ENCODE data around the gene MTAP.

Gene MTAP

DNA sequence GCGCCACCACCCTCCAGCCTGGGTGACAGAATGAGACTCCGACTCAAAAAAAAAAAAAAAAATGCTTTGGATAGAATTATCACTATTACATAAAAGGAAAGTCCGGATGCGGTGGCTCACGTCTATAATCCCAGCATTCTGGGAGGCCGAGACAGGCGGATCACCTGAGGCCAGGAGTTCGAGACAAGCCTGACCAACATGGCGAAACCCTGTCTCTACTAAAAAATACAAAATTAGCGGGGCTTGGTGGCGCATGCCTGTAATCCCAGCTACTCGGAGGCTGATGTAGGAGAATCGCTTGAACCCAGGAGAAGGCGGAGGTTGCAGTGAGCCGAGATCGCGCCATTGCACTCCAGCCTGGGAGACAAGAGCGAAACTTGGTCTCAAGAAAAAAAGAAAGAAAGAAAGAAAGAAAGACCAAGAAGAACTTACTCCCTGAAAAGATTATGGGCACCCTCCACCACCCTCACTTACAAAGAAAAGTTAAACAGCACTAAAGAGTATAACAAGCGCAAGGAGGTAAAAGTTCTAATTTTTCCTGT, 174.0 kb downstream of the MTAP start:
- H3K9ac ChIP-seq (ENCODE audit: insufficient read length, low read depth), result no peak overlapping the region
- no peak for DNase-seq (ENCODE audit: low read depth, low spot score)
- H3K4me1 ChIP-seq (ENCODE audit: insufficient read depth, insufficient read length), result no peaks in the 10 kb centered on the region
- no peaks in the 10 kb centered on the region for H3K9me3 ChIP-seq (ENCODE audit: insufficient read depth, low read length)
- no peak overlapping the region for H3K4me3 ChIP-seq (ENCODE audit: insufficient read length, low read depth)
- H3K27me3 ChIP-seq (ENCODE audit: insufficient read depth, insufficient read length), result peaks cover 90% of the 10 kb centered on the region
- no peak for TF ChIP-seq SUZ12 (IDR thresholded peaks at IDR 0.05; ENCODE audit: extremely low read depth, insufficient read depth, insufficient read length)
- TF ChIP-seq ZNF274 (IDR thresholded peaks at IDR 0.05; ENCODE audit: low read depth, low read length), result no peak
- no peak for TF ChIP-seq YY1 (IDR thresholded peaks at IDR 0.05; ENCODE audit: insufficient read depth, insufficient read length)
- no peaks in the 10 kb centered on the region for H3K36me3 ChIP-seq (ENCODE audit: insufficient read depth, insufficient read length, low read length)

- Histone ChIP-seq H3K9ac (ENCODE audit: insufficient read length, low read depth) (no peak overlapping the region), H3K27me3 (ENCODE audit: insufficient read depth, insufficient read length) (peaks cover 67% of the 10 kb centered on the region), H3K36me3 (ENCODE audit: insufficient read depth, insufficient read length, low read length) (no peaks in the 10 kb centered on the region), H3K9me3 (ENCODE audit: insufficient read depth, low read length) (no peaks in the 10 kb centered on the region), H3K4me1 (ENCODE audit: insufficient read depth, insufficient read length) (no peaks in the 10 kb centered on the region), H3K4me3 (ENCODE audit: insufficient read length, low read depth) (no peak overlapping the region)
- TF ChIP-seq ZNF274 (IDR thresholded peaks at IDR 0.05; ENCODE audit: low read depth, low read length), result no peak
- TF ChIP-seq YY1 (IDR thresholded peaks at IDR 0.05; ENCODE audit: insufficient read depth, insufficient read length), result no peak
- TF ChIP-seq SUZ12 (IDR thresholded peaks at IDR 0.05; ENCODE audit: extremely low read depth, insufficient read depth, insufficient read length), result no peak
- DNase-seq (ENCODE audit: low read depth, low spot score), result no peak
Measured at GRCh38 chr9:21982391-21982790, 180.0 kb downstream of the MTAP start.

DNA sequence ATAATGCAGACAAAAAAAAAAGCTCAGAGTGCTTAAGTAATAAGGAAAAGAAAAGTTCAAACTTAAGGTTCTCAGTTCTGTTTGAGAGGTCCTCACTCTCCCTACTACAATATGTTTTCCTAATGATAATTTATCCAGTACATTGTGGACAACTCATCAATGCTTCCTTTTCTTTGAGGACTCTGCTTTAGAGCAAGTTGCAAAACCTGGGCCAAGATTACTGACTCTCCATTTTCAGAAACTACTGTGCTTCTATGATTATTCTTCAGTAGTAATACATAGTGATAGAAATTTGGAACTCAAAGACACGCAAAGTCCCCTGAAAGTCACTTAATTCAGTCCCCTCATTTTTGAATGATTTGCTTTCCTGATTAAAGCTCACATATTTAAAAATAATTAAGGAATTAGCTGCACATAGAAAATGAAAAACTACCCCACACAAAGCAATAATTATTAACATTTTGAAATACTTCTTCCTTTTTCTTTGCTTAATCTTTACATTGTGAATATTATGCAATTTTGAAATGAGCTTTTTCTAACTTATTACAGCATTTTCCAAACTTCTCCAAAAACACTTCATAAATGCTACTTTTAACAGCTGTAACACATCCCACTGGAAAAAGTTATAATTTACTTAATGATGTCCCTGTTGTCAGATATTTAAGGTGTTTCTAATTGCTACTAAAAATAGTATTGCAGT, 180.6 kb downstream of the MTAP start:
- Histone ChIP-seq H3K9ac (ENCODE audit: insufficient read length, low read depth) (no peak overlapping the region), H3K4me1 (ENCODE audit: insufficient read depth, insufficient read length) (no peaks in the 10 kb centered on the region), H3K4me3 (ENCODE audit: insufficient read length, low read depth) (no peak overlapping the region), H3K27me3 (ENCODE audit: insufficient read depth, insufficient read length) (peaks cover 67% of the 10 kb centered on the region), H3K36me3 (ENCODE audit: insufficient read depth, insufficient read length, low read length) (no peaks in the 10 kb centered on the region), H3K9me3 (ENCODE audit: insufficient read depth, low read length) (no peaks in the 10 kb centered on the region)
- DNase-seq (ENCODE audit: low read depth, low spot score), result no peak
- TF ChIP-seq YY1 (IDR thresholded peaks at IDR 0.05; ENCODE audit: insufficient read depth, insufficient read length), result no peak
- TF ChIP-seq SUZ12 (IDR thresholded peaks at IDR 0.05; ENCODE audit: extremely low read depth, insufficient read depth, insufficient read length), result no peak
- TF ChIP-seq ZNF274 (IDR thresholded peaks at IDR 0.05; ENCODE audit: low read depth, low read length), result no peak

DNA sequence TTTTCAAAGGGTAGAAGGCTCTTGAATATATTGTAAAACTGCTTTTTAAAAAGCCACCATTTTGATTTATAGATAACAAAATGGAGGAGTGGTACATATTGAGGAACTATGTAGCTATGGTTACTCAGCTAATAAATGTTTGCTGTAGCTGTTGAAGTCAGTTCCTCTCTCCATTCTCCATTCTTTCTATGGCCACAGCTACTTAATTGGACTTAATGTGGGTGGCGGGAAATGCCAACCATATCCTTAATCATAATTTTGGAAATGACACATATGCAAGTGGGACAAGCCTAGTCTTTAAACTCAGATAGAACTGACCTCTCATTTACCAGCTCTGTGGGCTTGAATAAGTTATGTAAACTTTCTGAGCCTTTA, 181.1 kb downstream of the MTAP start:
- H3K9ac ChIP-seq (ENCODE audit: insufficient read length, low read depth), result no peak overlapping the region
- no peak for TF ChIP-seq ZNF274 (IDR thresholded peaks at IDR 0.05; ENCODE audit: low read depth, low read length)
- TF ChIP-seq SUZ12 (IDR thresholded peaks at IDR 0.05; ENCODE audit: extremely low read depth, insufficient read depth, insufficient read length), result no peak
- TF ChIP-seq YY1 (IDR thresholded peaks at IDR 0.05; ENCODE audit: insufficient read depth, insufficient read length), result no peak
- H3K9me3 ChIP-seq (ENCODE audit: insufficient read depth, low read length), result no peaks in the 10 kb centered on the region
- H3K4me1 ChIP-seq (ENCODE audit: insufficient read depth, insufficient read length), result no peaks in the 10 kb centered on the region
- peaks cover 68% of the 10 kb centered on the region for H3K27me3 ChIP-seq (ENCODE audit: insufficient read depth, insufficient read length)
- no peak for DNase-seq (ENCODE audit: low read depth, low spot score)
- no peak overlapping the region for H3K4me3 ChIP-seq (ENCODE audit: insufficient read length, low read depth)
- no peaks in the 10 kb centered on the region for H3K36me3 ChIP-seq (ENCODE audit: insufficient read depth, insufficient read length, low read length)

DNA sequence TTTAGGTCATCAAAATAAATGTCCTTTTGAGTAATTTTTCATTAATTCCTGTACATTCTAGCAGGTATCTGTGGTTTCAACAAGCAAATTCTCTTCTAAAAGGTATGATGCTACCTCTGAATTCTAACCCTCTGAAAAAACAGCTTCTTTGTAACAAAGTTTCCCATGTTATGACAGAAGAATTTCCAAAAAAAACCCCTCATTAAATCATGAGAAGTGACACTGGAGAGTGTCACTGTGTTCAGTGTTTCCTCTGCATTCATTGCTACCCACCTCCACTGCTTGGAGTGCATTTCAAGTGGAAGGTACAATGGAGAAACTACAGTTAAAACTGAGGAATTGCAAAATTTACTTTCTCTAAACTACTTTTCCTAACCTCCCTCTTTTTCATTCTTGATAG, 181.7 kb downstream of the MTAP start:
- Histone ChIP-seq H3K9me3 (ENCODE audit: insufficient read depth, low read length) (no peaks in the 10 kb centered on the region), H3K4me3 (ENCODE audit: insufficient read length, low read depth) (no peak overlapping the region), H3K9ac (ENCODE audit: insufficient read length, low read depth) (no peak overlapping the region), H3K27me3 (ENCODE audit: insufficient read depth, insufficient read length) (peaks cover 68% of the 10 kb centered on the region), H3K36me3 (ENCODE audit: insufficient read depth, insufficient read length, low read length) (no peaks in the 10 kb centered on the region), H3K4me1 (ENCODE audit: insufficient read depth, insufficient read length) (no peaks in the 10 kb centered on the region)
- no peak for TF ChIP-seq YY1 (IDR thresholded peaks at IDR 0.05; ENCODE audit: insufficient read depth, insufficient read length)
- no peak for TF ChIP-seq ZNF274 (IDR thresholded peaks at IDR 0.05; ENCODE audit: low read depth, low read length)
- TF ChIP-seq SUZ12 (IDR thresholded peaks at IDR 0.05; ENCODE audit: extremely low read depth, insufficient read depth, insufficient read length), result no peak
- no peak for DNase-seq (ENCODE audit: low read depth, low spot score)

DNA sequence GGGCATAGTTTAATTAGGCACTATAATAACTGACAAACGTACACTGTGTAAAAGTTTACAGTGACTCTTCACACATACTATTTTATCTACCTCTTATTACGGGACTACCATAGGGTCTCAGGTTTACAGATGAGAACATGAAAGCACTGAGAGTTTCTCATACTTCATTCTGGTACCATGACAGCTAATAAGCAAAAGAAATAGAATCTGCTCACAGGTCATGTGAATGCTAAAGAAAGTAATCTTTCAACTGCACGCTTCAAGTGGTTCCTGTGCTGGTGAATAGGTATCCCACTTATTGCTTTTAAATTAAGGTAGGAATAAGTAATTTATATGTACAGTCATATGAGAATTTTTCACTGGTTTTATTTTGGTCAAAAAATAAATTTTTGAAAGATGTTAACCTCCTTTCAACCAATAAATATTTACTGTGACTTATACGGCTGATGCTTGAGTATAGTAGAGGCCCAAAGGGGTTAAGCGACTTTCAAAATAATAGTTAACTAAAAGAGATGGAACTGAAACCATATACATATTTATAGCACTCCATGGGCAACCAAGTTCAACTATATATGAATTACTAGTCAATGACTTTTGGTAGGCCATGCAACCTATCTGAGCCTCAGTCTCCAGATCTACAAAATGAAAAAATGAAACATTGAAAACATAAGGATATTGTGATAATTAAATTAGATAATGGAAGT, 183.7 kb downstream of the MTAP start:
- no peak for TF ChIP-seq ZNF274 (IDR thresholded peaks at IDR 0.05; ENCODE audit: low read depth, low read length)
- no peak for TF ChIP-seq SUZ12 (IDR thresholded peaks at IDR 0.05; ENCODE audit: extremely low read depth, insufficient read depth, insufficient read length)
- TF ChIP-seq YY1 (IDR thresholded peaks at IDR 0.05; ENCODE audit: insufficient read depth, insufficient read length), result no peak
- peaks cover 74% of the 10 kb centered on the region for H3K27me3 ChIP-seq (ENCODE audit: insufficient read depth, insufficient read length)
- H3K36me3 ChIP-seq (ENCODE audit: insufficient read depth, insufficient read length, low read length), result no peaks in the 10 kb centered on the region
- H3K9me3 ChIP-seq (ENCODE audit: insufficient read depth, low read length), result no peaks in the 10 kb centered on the region
- H3K9ac ChIP-seq (ENCODE audit: insufficient read length, low read depth), result no peak overlapping the region
- H3K4me3 ChIP-seq (ENCODE audit: insufficient read length, low read depth), result no peak overlapping the region
- peaks cover 3% of the 10 kb centered on the region for H3K4me1 ChIP-seq (ENCODE audit: insufficient read depth, insufficient read length)
- no peak for DNase-seq (ENCODE audit: low read depth, low spot score)
